ENCODE results near the gene TRIM24.

DNA sequence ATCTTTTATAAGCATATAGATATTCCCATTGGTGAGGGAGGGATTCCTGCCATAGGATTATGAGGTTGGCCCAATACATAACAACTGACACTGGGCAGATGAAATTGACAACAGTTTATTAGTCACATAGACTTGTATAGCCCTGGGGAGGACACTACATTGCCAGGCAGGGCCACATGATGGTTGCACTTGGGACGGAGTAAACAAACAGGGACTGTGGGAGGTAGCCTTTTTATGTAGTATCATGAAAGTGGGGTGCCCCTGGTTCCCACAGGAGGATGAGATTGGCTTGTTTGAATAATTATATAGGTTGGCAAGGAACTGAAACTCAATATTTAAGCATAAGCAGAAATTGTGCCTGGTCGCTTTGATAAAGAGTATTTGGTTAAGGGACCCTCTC is 23.5 kb downstream of the TRIM24 start:
- TF ChIP-seq GATAD2A (CRISPR knock-in tag; IDR thresholded peaks at IDR 0.05) = no peak
- no peak for TF ChIP-seq ZNF263 (CRISPR knock-in tag; IDR thresholded peaks at IDR 0.05)
- TF ChIP-seq, protein P1, sequence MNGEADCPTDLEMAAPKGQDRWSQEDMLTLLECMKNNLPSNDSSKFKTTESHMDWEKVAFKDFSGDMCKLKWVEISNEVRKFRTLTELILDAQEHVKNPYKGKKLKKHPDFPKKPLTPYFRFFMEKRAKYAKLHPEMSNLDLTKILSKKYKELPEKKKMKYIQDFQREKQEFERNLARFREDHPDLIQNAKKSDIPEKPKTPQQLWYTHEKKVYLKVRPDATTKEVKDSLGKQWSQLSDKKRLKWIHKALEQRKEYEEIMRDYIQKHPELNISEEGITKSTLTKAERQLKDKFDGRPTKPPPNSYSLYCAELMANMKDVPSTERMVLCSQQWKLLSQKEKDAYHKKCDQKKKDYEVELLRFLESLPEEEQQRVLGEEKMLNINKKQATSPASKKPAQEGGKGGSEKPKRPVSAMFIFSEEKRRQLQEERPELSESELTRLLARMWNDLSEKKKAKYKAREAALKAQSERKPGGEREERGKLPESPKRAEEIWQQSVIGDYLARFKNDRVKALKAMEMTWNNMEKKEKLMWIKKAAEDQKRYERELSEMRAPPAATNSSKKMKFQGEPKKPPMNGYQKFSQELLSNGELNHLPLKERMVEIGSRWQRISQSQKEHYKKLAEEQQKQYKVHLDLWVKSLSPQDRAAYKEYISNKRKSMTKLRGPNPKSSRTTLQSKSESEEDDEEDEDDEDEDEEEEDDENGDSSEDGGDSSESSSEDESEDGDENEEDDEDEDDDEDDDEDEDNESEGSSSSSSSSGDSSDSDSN (CRISPR knock-in tag; IDR thresholded peaks at IDR 0.05) = no peak
- no peak for TF ChIP-seq WIZ (CRISPR knock-in tag; IDR thresholded peaks at IDR 0.05)
- TF ChIP-seq JUNB (CRISPR knock-in tag; IDR thresholded peaks at IDR 0.05; ENCODE audit: borderline replicate concordance) = no peak
